Prostate gland (tissue), 2 donors: ENCODE results near the gene TNFRSF13B.
"Not testable (repeated sequence)": the region's sequence is repeated elsewhere in the genome, so short reads cannot be mapped to it uniquely, and the experiment has no call there.

Experiments used
- POLR2A ChIP-seq: fragments of 450-650 bp; IDR thresholded peaks from one replicate; pipeline ENCODE4 v1.6.1; 2016; ENCODE audit warnings: antibody characterized with exemption, mild to moderate bottlenecking
- POLR2AphosphoS5 ChIP-seq: sonication (generic); formaldehyde crosslinking; IDR thresholded peaks from one replicate; pipeline ENCODE4 v1.6.1; 2017; ENCODE audit warnings: antibody characterized with exemption
- TF ChIP-seq, protein P1 (sequence below), 4 experiments: fragments of 200-600 bp in 2 of 4; fragments of 450-650 bp in 2 of 4; sonication (generic) in 2 of 4; IDR thresholded peaks; 1 replicate in 3 of 4; 2 replicates in 1 of 4; pipeline ENCODE4 v1.5.1; 2016 to 2019; ENCODE audit warnings: antibody characterized with exemption in 4 of 4, mild to moderate bottlenecking in 2 of 4, moderate library complexity in 2 of 4

DNA sequence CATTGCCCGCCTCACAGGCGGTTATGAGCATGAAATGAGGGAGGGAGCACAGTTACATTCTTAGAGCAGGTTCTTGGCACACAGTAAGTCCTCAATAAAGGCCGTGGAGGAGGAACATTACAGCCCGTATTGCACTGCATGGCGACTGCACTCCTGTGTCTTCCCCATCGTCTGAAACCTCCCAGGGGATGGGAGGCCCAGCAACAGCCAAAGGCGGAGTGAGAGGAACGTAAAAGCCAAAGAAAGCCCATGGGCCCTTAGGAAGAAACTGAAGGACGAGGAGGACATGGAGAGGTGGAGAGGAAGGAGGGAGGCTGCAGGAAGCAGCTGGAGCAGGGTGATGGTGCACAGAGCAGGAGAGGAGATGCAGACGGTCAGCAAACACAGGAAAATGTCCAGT is 1.1 kb upstream of the TNFRSF13B start:
- TF ChIP-seq, protein P1, sequence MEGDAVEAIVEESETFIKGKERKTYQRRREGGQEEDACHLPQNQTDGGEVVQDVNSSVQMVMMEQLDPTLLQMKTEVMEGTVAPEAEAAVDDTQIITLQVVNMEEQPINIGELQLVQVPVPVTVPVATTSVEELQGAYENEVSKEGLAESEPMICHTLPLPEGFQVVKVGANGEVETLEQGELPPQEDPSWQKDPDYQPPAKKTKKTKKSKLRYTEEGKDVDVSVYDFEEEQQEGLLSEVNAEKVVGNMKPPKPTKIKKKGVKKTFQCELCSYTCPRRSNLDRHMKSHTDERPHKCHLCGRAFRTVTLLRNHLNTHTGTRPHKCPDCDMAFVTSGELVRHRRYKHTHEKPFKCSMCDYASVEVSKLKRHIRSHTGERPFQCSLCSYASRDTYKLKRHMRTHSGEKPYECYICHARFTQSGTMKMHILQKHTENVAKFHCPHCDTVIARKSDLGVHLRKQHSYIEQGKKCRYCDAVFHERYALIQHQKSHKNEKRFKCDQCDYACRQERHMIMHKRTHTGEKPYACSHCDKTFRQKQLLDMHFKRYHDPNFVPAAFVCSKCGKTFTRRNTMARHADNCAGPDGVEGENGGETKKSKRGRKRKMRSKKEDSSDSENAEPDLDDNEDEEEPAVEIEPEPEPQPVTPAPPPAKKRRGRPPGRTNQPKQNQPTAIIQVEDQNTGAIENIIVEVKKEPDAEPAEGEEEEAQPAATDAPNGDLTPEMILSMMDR (IDR thresholded peaks at IDR 0.05) = not testable (repeated sequence)
- not testable (repeated sequence) for TF ChIP-seq POLR2A, POLR2AphosphoS5
